SIG-M5 (cell line): ENCODE results near the gene AGTRAP.

Source experiments
- DNase-seq: peaks from one replicate; lab custom pipeline; 2025; lab: John Stamatoyannopoulos, UW

AGTRAP gene

GRCh38 chr1:11764115-11764514 is 28.2 kb downstream of the AGTRAP start:
- no peak for DNase-seq

GRCh38 chr1:11764519-11764918 is 28.6 kb downstream of the AGTRAP start:
- DNase-seq: no peak

GRCh38 chr1:11765661-11766428 is 29.9 kb downstream of the AGTRAP start:
- no peak for DNase-seq

- no peak for DNase-seq
Observed at GRCh38 chr1:11766429-11766776, 30.5 kb downstream of the AGTRAP start.

- DNase-seq: no peak
Observed at GRCh38 chr1:11767922-11768704, 32.2 kb downstream of the AGTRAP start.

- DNase-seq: no peak
Observed at GRCh38 chr1:11768821-11769220, 32.9 kb downstream of the AGTRAP start.

GRCh38 chr1:11769274-11769673 is 33.3 kb downstream of the AGTRAP start:
- no peak for DNase-seq

- no peak for DNase-seq
Observed at GRCh38 chr1:11770011-11770410, 34.1 kb downstream of the AGTRAP start.

GRCh38 chr1:11771481-11772043 is 35.6 kb downstream of the AGTRAP start:
- DNase-seq: no peak

GRCh38 chr1:11772458-11772857 is 36.5 kb downstream of the AGTRAP start:
- no peak for DNase-seq

- no peak for DNase-seq
Observed at GRCh38 chr1:11774753-11775152, 38.8 kb downstream of the AGTRAP start.

- no peak for DNase-seq
Observed at GRCh38 chr1:11777658-11778322, 41.9 kb downstream of the AGTRAP start.

GRCh38 chr1:11778336-11778735 is 42.4 kb downstream of the AGTRAP start:
- no peak for DNase-seq

GRCh38 chr1:11778844-11779623 is 43.1 kb downstream of the AGTRAP start:
- DNase-seq: no peak

GRCh38 chr1:11779715-11780379 is 43.9 kb downstream of the AGTRAP start:
- DNase-seq: no peak

- DNase-seq: no peak
Observed at GRCh38 chr1:11780380-11781147, 44.6 kb downstream of the AGTRAP start.

- no peak for DNase-seq
Observed at GRCh38 chr1:11781297-11781696, 45.4 kb downstream of the AGTRAP start.

- DNase-seq: no peak
Observed at GRCh38 chr1:11782127-11782708, 46.3 kb downstream of the AGTRAP start.

GRCh38 chr1:11783556-11783955 is 47.6 kb downstream of the AGTRAP start:
- no peak for DNase-seq
